ENCODE data around the gene ZNF329. TPM values are rescaled to one million over a fixed set of nuclear protein-coding genes. Genes with fewer than 3 reads are reported as not detected.

ZNF329 gene
- total and polyA plus RNA-seq, 2 of the 8 experiments (the other 6 are each of a cell fraction or from before 2014, with no cell fraction given): 5.8 to 11.2 TPM

- no peak for FAIRE-seq
- Histone ChIP-seq H3K18ac (ENCODE audit: extremely low read depth, low read length) (no peak overlapping the region), H2BK20ac (ENCODE audit: low read length) (no peak overlapping the region), H4K8ac (ENCODE audit: extremely low read depth, insufficient read depth, low read length) (no peak overlapping the region), H3K4me2 (ENCODE audit: insufficient read depth in 1 of 2, low read depth in 2 of 2, low read length in 2 of 2) (no peak overlapping the region), H3K9me3 (ENCODE audit: insufficient read depth in 2 of 2, low read depth in 1 of 2, low read length in 1 of 2) (peaks cover 22 to 30% of the 10 kb centered on the region in 2 experiments; a peak in 3 of 4 replicates), H3K4me1 (replicated peaks in 1 of 4; ENCODE audit: control insufficient read depth in 3 of 4, insufficient read depth in 4 of 4, low read length in 3 of 4) (no peaks in the 10 kb centered on the region; a peak in 1 of 7 replicates), H4K5ac (ENCODE audit: insufficient read length, low read depth, low read length) (no peak overlapping the region), H3K23me2 (ENCODE audit: low read depth, low read length) (no peaks in the 10 kb centered on the region; the same call in 1 of the 2 replicates), H3K27ac (ENCODE audit: low read depth, low read length) (no peak overlapping the region), H3K4me3 (ENCODE audit: extremely low read depth in 1 of 4, insufficient read depth in 2 of 4, low read depth in 3 of 4, low read length in 4 of 4) (no peak overlapping the region), H2BK5ac (ENCODE audit: low read depth, low read length) (no peak overlapping the region), H3K4ac (replicated peaks; ENCODE audit: insufficient read length, low read depth, low read length) (no peak overlapping the region), H3K79me1 (ENCODE audit: low read depth, low read length) (no peaks in the 10 kb centered on the region), H3K23ac (ENCODE audit: insufficient read length) (no peak overlapping the region), H2AK5ac (ENCODE audit: low read depth, low read length) (no peak overlapping the region), H4K91ac (replicated peaks; ENCODE audit: insufficient read length, low read length) (no peak overlapping the region), H3K79me2 (ENCODE audit: control insufficient read depth in 1 of 2, insufficient read depth in 2 of 2, low read length in 2 of 2) (peaks cover 0 to 5% of the 10 kb centered on the region in 2 experiments; a peak in 1 of 4 replicates), H3K14ac (ENCODE audit: insufficient read length) (no peak overlapping the region), H3K27me3 (replicated peaks in 1 of 4; ENCODE audit: control insufficient read depth in 3 of 4, extremely low read depth in 1 of 4, insufficient read depth in 3 of 4, low read length in 3 of 4) (no peaks in the 10 kb centered on the region), H2BK120ac (replicated peaks; ENCODE audit: low read depth, low read length) (no peak overlapping the region), H3K36me3 (ENCODE audit: control insufficient read depth in 2 of 4, insufficient read depth in 4 of 4, low read length in 3 of 4) (no peaks in the 10 kb centered on the region), H4K20me1 (replicated peaks in 1 of 2; ENCODE audit: control insufficient read depth in 1 of 2, insufficient read depth in 2 of 2, low read length in 2 of 2) (no peaks in the 10 kb centered on the region), H3K9ac (replicated peaks in 1 of 4; ENCODE audit: extremely low read depth in 1 of 4, low read depth in 3 of 4, low read length in 3 of 4) (no peak overlapping the region), H2BK15ac (ENCODE audit: low read length) (no peak overlapping the region), H3K56ac (replicated peaks; ENCODE audit: insufficient read length, low read depth, low read length) (no peak overlapping the region), H2AFZ (ENCODE audit: low read length) (no peak overlapping the region), H2BK12ac (ENCODE audit: low read depth, low read length) (no peak overlapping the region)
- ChIA-PET POLR2A (ENCODE audit: partially characterized antibody) (interaction anchor here (0.6 to 2.8 kb wide), 11 partner anchors 14 to 376 kb away, joined by 3 to 9 read pairs (median 3); partner anchors contain the start of genes ZNF135 and ZNF274), CTCF (ENCODE audit: partially characterized antibody) (interaction anchor here (0.8 to 4.8 kb wide), 6 partner anchors 12 to 155 kb away, joined by 3 to 34 read pairs (median 4); partner anchors contain the start of gene ZNF606)
- DNase-seq (ENCODE audit: low read depth in 1 of 2, low spot score in 2 of 2): no peak
- WGBS, 2 experiments (ENCODE audit: extremely low coverage in 1 of 2, insufficient coverage in 1 of 2, insufficient read length in 1 of 2, insufficient replicate concordance in 2 of 2, low coverage in 1 of 2, low lambda C conversion rate in 2 of 2, missing lambda C conversion rate in 1 of 2): 75% methylated on average over 26 of the region's 53 CpGs; no CpG with 5 or more reads in 1 of the 2 experiments
- TF ChIP-seq CREB1 (IDR thresholded peaks at IDR 0.05): no peak
- TF ChIP-seq FOSL1 (IDR thresholded peaks at IDR 0.05; ENCODE audit: insufficient read depth, low read depth, low read length): no peak
- no peak for TF ChIP-seq RFX5 (IDR thresholded peaks at IDR 0.05; ENCODE audit: borderline replicate concordance, low read depth, low read length)
- no peak for TF ChIP-seq SP1 (IDR thresholded peaks at IDR 0.05; ENCODE audit: low read depth, low read length)
- TF ChIP-seq PHF8 (conservative IDR thresholded peaks at IDR 0.05; ENCODE audit: low read depth, low read length): no peak
- no peak for TF ChIP-seq HDAC2 (IDR thresholded peaks at IDR 0.05; ENCODE audit: borderline replicate concordance in 1 of 2, low read depth in 2 of 2, low read length in 2 of 2)
- TF ChIP-seq RXRA (IDR thresholded peaks at IDR 0.05; ENCODE audit: insufficient read depth, low read depth, low read length): no peak
- TF ChIP-seq KDM4A (IDR thresholded peaks at IDR 0.05; ENCODE audit: low read depth, low read length, severe bottlenecking): no peak
- TF ChIP-seq SIX5 (IDR thresholded peaks at IDR 0.05; ENCODE audit: low read depth, low read length): no peak
- TF ChIP-seq SIN3A (conservative IDR thresholded peaks at IDR 0.05 in 1 of 2, IDR thresholded peaks at IDR 0.05 in 1 of 2; ENCODE audit: low read depth in 1 of 2, low read length in 2 of 2): no peak
- no peak for TF ChIP-seq NRF1 (IDR thresholded peaks at IDR 0.05; ENCODE audit: low read depth, low read length)
- no peak for TF ChIP-seq KDM1A (IDR thresholded peaks at IDR 0.05; ENCODE audit: borderline replicate concordance, low read length)
- TF ChIP-seq BCL11A (IDR thresholded peaks at IDR 0.05; ENCODE audit: low read depth in 2 of 2, low read length in 2 of 2): no peak
These were observed 6.6 kb upstream of the ZNF329 start for GRCh38 chr19:58157045-58157728.
